Superior temporal gyrus (tissue), 1 donor: ENCODE results near the gene STARD5.
A peak's percentile ranks its signal among the peaks of the same experiment; 100 is the strongest.

Experiments used
- DNase-seq: peaks from one replicate; pipeline ENCODE4 v3.0.0-alpha.2; 2016; ENCODE audit errors: extremely low spot score

STARD5 gene

GRCh38 chr15:81274255-81274654, 49.7 kb downstream of the STARD5 start:
- DNase-seq = no peak

- DNase-seq = no peak
These were observed 50.1 kb downstream of the STARD5 start for GRCh38 chr15:81273855-81274254.

- no peak for DNase-seq
These were observed 50.7 kb downstream of the STARD5 start for GRCh38 chr15:81273200-81273599.

- no peak for DNase-seq
These were observed 51.9 kb downstream of the STARD5 start for GRCh38 chr15:81271761-81272644.

GRCh38 chr15:81270781-81271491, 53.0 kb downstream of the STARD5 start:
- no peak for DNase-seq

GRCh38 chr15:81270188-81270587, 53.8 kb downstream of the STARD5 start:
- no peak for DNase-seq

- no peak for DNase-seq
These were observed 54.9 kb downstream of the STARD5 start for GRCh38 chr15:81268881-81269601.

GRCh38 chr15:81268340-81268739, 55.6 kb downstream of the STARD5 start:
- DNase-seq = no peak

GRCh38 chr15:81265944-81266775, 57.8 kb downstream of the STARD5 start:
- peak; percentile 94 for DNase-seq

- DNase-seq = no peak
These were observed 58.5 kb downstream of the STARD5 start for GRCh38 chr15:81265256-81265943.

GRCh38 chr15:81264072-81264857, 59.7 kb downstream of the STARD5 start:
- DNase-seq = no peak

- no peak for DNase-seq
These were observed 60.5 kb downstream of the STARD5 start for GRCh38 chr15:81263477-81263876.

GRCh38 chr15:81261172-81261811, 62.6 kb downstream of the STARD5 start:
- DNase-seq = no peak

- no peak for DNase-seq
These were observed 64.1 kb downstream of the STARD5 start for GRCh38 chr15:81259760-81260298.
